DLD1 (cell line): ENCODE results near the gene PRPF6.
"Not testable (repeated sequence)": the region's sequence is repeated elsewhere in the genome, so short reads cannot be mapped to it uniquely, and the experiment has no call there.

Experiments
- in situ Hi-C: cut with HindIII; loops from 2 replicates; pipeline ENCODE4 v1.10.0; 2017; ENCODE audit warnings: low sequenced_read_pairs

PRPF6 gene

DNA sequence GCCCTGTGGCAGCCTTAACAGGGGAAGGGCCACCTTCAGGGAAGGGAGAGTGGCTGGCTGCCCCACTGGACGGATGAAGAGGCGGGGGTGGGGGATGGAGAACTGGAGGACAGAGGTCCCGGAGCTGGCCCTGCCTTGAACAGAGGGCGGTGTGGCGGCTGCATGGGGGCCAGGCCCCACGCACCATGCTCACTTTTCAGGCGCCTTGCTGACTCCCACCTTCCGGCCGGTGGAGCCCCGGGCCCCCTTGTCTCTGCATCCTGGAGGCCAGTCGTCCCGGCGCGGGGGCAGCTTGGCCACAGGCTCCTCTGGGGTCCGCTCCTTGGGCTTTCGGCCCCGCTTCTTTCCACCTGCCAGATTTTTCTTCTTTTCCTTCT, 21.2 kb upstream of the PRPF6 start:
- in situ Hi-C loops = no loop called here

GRCh38 chr20:63960654-63961621, 20.0 kb upstream of the PRPF6 start:
- in situ Hi-C loops = not testable (repeated sequence)

GRCh38 chr20:63961664-63962425, 19.1 kb upstream of the PRPF6 start:
- in situ Hi-C loops = no loop called here

DNA sequence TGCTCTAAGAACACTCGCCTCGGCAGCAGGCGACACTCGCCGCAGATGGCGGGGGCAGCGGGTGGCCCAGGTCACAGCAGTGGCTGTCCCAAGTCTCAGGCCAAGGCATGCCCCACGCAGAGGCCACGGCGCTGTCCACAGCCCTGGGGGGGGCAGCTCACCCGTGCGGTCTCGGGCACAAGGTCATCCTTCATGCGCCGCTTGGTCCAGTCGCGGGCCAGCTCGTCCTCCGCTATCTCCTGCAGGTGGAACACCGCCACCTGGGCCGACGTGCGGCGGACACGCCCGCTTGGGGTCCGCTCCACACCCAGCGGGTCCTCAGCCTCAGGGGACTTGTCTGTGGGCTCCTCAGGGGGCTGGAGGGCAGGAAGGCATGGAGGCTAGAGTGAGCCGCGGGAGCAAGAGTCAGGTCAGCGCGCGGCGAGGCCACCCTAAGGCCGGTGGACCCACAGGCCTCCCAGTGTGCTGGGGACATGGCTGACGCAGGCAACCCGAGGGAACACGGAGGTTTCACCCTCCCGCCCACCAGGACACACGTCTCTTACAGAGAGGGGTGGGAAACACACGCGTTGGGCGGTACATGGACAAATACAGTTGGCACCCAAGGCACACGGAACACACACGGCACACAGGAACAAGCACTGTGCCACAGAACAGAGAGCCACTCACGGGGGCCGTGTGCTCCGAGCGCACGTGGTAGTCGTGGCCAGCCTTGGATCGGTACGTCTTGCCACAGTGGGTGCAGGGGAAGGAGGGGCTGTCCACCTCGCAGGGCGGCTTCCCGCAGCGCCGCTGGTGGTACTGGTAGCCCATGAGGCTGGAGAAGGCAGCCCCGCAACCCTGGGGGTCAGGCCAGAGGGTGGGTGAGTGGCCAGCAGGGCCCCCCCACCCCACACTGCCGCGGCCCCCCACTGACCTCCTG, 18.2 kb upstream of the PRPF6 start:
- in situ Hi-C loops = no loop called here

DNA sequence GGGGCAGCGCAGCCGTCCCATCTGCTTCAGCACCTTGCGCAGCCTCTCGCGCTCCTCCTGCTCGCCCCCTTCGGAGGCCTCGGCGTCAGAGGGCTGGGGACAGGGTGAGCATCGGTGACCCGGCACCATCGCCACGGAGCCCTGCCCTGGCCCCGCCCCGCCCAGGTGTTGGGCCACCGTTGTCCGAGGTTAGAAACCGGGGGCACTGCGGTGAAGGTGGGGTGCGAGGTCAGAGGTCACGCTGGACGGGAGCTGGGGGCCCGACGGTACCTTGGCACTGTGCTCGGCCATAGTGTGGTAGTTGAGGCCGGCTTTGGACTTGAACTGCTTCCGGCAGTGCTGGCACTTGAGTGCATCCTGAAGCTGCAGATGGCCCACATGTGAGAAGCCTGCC, 17.6 kb upstream of the PRPF6 start:
- in situ Hi-C loops = no loop called here

GRCh38 chr20:63963784-63964301, 17.1 kb upstream of the PRPF6 start:
- in situ Hi-C loops = no loop called here

GRCh38 chr20:63964412-63964811, 16.5 kb upstream of the PRPF6 start:
- in situ Hi-C loops = no loop called here

- in situ Hi-C loops = no loop called here
Observed at GRCh38 chr20:63966172-63966943, 14.6 kb upstream of the PRPF6 start.

DNA sequence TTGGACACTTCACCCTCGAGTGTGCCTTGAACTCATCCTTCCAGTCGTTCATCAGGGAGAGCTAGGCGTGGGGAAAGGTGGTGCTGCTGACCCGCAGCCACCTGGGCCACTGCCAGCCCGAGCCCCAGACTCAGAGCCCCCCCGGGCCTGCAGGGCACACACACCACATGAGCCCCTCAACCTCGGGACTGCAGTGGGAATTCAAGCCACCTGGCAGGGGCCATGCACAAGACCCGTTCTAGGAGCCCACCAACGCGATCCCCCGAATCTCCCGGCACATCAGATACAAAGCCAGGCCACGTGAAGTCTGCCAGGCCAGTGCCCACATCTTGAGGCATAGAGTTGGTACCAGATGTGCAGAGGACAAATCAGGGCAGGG, 14.0 kb upstream of the PRPF6 start:
- in situ Hi-C loops = no loop called here

DNA sequence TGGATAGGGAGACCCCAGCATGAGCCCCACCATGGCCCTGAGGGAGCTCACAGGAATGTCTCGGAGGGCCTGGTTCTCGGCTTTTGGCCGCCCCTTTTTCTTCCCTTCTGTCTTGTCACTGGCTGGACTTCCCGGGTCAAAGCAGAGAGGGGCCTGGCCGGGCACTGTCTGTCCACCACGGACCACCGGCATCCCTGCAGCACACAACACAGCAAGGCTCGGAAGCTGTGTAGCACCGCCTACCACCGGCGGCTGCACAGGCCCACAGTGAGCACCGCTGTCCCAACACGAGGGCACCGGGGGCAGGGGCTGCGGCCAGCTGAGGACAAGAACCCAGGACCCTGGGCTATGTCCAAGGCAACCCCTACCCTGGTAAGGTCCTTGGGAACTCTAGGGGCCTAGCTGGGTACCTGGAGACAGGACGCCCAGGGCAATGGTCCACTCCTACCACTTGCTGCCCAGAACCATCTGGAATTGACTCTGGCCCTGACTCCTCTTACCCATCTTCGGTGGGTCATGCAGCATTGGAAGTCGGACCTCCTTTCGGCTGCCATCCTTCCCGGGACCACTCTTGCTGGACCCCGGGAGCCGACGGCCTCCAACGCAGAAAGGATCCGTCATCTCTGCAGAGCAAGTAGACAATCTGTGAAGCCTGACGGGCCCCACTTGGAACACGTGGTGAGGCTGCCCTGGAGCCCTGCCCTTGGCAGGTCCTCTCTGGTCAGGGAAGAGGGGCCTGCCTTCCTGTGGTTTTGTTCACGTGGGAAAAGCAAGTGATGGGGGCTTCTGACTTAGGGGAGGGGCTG, 13.4 kb upstream of the PRPF6 start:
- in situ Hi-C loops = no loop called here

DNA sequence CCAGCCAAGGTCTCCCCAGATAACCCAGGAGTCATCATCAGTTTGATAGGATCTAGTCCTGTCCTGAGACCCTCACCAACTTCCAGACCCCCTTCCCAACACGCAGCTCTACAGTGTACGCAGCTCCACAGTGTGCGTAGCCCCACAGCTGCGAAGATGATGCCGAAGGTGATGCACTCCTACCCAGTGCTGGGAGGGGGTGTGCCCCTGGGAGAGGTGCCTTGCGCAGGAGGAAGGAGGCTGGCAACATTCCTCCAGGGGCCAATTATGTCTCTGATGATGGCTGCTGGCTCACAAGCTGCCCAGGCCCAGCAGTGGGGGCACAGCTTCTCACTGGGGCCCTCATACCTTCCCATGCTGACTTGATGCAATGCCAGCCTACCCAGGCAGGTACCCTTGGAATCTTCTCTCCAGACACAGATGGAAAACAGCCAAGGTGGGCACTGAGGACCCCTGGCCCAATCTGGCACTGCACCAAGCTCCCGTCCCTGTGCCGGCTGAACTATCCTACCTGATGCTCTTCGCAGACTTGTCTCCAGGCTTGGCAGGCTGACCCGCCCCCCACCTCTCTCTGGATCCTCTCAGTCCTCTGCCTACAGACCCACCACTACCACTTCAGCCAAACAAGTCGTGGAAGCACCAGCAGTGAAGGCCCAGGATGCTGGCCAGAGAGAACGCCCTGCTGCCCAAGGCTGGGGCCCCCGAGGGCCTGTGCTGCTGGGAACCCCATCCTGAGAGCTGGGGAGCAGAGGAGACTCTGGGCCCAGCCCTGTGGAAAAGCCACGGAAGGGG, 12.6 kb upstream of the PRPF6 start:
- in situ Hi-C loops = no loop called here

DNA sequence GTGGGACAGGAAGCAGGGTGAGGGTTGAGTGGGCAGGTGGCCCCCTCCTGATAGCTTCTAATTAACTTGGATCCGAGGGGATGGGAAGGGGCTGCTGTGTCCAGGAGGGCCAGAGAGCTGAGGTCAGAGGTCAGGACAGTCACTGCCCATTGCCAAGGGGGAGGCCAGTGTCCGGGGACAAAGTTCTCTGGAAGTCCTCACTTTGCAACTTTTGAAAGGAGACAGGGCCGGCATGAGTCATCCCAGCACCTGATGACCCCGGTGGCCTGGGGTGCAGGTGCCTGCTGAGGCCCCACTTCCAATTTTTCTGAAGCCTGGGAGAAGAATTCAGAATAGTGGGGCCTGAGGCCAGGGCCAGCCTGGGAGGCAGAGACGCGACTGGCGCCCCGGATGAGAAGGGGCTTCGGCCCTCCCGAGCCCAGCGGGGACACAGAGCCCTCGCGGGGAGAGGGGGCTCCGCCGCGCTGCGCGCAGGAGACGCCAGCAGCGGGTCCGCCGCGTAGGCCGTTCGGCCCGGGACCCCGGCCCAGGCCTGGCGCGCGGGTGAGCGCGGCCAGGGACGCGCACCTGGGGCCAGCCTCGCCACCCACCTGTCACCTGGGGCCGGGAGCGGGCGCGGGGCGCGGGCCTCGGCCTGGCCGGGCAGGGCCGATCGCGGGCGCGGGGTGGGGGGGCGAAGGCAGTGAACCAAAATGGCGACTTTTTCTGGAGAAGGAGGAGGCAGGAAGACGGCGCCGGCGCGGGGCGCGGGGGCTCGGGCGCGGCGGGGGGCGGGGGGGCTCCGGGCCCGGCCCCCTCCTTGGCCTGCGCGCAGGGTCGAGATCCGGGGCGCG, 11.8 kb upstream of the PRPF6 start:
- in situ Hi-C loops = no loop called here

DNA sequence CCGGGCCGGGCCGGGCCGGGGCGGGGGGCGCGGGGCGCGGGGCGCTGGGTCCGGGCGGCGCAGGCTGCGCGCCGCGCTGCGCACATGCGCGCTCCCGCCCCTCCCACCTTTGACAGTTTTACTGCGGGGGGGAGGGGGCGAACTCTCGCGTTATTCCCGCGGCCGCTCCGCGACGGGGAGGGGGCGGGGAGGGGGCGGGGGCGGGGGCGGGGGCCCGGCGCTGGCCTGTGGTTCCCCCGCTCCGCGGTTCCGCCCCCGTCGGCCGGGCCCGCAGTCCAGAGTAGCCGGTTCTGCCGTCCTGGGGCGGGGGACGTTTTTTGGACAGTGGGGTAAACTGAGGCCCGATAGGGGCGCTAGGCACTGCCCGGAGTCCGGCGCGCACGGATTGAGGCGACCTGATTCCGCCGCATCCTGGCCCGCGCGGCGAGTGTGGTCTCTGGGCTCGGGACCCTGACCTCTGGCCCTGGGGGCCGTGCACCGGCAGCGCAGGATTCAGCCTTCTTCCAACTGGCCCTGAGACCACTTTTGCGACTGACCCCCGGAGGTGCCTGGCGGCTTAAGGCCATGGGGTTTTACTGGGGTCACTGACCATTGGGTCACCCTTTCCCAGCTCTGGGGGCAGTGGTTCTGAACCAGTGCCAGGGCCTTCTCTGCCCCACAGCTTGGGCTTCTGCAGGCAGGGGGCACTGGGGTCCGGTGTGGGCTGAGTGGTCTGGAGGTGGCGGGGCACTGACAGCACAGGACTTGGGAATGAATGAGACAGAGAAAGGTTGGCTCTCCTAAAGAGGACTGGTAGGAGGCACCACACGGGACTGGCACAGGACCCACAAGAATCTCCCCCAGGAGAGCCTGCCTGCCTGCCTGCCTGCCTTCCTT, 10.9 kb upstream of the PRPF6 start, which contains the start of gene ZNF512B:
Gene ZNF512B (minus strand): TSS at position 93 of the 876 bp plus-strand sequence. CDS start 1,980 bp downstream, outside the sequence.
- in situ Hi-C loops = no loop called here

DNA sequence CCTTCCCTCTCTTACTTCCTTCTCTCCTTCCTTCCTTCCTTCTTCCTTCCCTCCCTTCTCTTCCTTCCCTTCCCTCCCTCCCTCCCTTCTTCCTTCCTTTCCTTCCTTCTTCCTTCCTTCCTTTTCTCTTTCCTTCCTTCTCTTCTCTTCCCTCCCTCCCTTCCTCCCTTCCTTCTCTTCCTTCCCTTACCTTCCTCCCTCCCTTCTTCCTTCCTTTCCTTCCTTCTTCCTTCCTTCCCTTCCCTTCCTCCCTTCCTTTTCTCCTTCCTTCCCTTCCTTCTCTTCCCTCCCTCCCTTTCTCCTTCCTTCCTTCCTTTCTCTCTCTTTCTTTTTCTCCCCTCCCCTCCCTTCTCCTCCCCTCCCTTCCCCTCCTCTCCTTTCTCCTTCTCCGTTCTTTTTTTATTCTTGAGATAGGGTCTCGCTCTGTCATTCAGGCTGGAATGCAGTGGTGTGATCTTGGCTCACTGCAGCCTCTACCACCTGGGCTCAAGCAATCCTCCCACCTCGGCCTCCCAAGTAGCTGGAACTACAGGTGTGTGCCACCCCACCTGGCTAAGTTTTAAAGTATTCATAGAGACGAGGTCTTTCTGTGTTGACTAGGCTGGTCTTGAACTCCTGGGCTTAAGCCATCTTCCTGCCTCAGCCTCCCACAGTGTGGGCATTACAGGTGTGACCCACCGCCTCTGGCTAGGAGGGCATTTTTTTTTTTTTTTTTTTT, 10.1 kb upstream of the PRPF6 start:
- in situ Hi-C loops = no loop called here

- in situ Hi-C loops = not testable (repeated sequence)
Observed at GRCh38 chr20:63971960-63972311, 9.0 kb upstream of the PRPF6 start.
